ENCODE results near the gene TRIM36.
A peak's percentile ranks its signal among the peaks of the same experiment; 100 is the strongest.

TRIM36 gene

DNA sequence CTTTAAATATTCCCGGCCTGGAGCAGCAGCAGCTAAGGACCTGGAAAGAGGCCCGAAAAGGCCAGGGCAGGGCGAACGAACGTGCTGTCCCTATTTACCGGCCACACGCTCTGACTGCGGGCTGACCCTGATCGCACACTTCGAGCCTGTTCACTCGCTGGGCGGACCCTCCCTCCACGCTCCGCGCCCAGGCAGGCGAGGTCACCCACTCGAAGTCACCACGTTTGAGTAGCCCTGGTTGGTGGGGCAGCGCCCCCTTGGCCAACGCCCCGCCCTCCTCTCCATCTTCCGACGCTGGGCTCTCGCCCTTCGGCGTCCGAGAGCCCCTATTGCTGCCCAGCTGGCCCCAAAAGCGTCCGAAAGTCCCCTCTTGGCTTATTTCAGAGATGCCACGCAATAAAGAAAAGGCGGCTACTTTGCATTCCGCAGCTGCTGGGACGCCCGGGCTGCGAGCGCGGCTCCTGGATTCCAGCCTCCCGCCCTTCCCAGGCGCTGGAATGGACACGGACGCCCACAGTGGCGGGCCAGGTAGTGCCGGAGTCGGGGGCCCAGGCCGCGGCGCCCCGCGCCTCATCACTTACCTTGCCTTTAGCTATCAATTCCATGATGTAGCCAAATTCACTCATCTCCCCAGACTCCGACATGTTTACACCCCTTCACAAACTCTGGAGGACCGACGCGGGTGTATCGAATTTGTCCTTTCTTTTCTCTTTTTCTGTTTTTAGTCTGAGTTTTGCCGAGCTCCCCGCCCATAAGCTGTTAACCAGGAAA, 9.9 kb upstream of the TRIM36 start:
- H3K4me3 Mint-ChIP-seq: peak overlapping the region; percentile 87
- H3K36me3 Mint-ChIP-seq: no peaks in the 10 kb centered on the region
- H3K9me3 Mint-ChIP-seq (ENCODE audit: low read depth): no peaks in the 10 kb centered on the region
- no peak overlapping the region for H3K27ac Mint-ChIP-seq
- peaks cover 52% of the 10 kb centered on the region for H3K27me3 Mint-ChIP-seq
- H3K4me1 Mint-ChIP-seq (ENCODE audit: low read depth): peaks cover 11% of the 10 kb centered on the region

- Mint-ChIP-seq H3K4me1 (ENCODE audit: low read depth) (peaks cover 9% of the 10 kb centered on the region), H3K27me3 (peaks cover 49% of the 10 kb centered on the region), H3K9me3 (ENCODE audit: low read depth) (no peaks in the 10 kb centered on the region), H3K36me3 (no peaks in the 10 kb centered on the region), H3K27ac (no peak overlapping the region), H3K4me3 (peak overlapping the region; percentile 87)
Observed at GRCh38 chr5:115179030-115179393, 9.3 kb upstream of the TRIM36 start.

DNA sequence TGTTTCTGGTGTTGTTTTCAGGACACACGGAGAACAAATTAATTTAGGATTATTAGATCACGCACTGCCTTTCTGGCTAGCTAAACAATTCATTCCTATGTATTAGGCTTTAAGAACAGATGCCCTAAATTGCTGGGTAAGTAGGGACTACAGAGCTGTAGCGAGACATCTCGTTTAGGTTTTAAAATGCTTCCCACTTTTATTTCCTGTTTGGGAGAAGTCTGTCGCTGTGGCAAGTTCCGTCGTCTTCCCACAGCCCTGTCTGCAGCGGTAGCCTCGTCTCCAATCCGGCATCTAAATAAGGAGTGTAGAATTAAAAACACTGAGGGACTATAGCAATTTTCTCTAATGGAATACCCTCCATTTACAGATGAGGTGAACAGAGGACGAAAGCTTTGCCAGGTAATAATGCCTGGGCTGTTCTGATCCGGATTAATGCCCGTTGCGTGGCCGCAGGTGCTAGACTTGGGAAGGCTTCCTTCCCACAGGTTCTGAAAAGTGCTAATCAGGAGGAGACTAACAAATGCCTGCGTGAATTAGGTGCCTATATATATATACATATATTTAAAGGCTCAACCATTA, 1.3 kb upstream of the TRIM36 start:
- peak overlapping the region; percentile 77 for H3K4me3 Mint-ChIP-seq
- H3K27me3 Mint-ChIP-seq: peaks cover 52% of the 10 kb centered on the region
- peaks cover 4% of the 10 kb centered on the region for H3K36me3 Mint-ChIP-seq
- H3K27ac Mint-ChIP-seq: no peak overlapping the region
- peaks cover 11% of the 10 kb centered on the region for H3K4me1 Mint-ChIP-seq (ENCODE audit: low read depth)
- no peaks in the 10 kb centered on the region for H3K9me3 Mint-ChIP-seq (ENCODE audit: low read depth)

DNA sequence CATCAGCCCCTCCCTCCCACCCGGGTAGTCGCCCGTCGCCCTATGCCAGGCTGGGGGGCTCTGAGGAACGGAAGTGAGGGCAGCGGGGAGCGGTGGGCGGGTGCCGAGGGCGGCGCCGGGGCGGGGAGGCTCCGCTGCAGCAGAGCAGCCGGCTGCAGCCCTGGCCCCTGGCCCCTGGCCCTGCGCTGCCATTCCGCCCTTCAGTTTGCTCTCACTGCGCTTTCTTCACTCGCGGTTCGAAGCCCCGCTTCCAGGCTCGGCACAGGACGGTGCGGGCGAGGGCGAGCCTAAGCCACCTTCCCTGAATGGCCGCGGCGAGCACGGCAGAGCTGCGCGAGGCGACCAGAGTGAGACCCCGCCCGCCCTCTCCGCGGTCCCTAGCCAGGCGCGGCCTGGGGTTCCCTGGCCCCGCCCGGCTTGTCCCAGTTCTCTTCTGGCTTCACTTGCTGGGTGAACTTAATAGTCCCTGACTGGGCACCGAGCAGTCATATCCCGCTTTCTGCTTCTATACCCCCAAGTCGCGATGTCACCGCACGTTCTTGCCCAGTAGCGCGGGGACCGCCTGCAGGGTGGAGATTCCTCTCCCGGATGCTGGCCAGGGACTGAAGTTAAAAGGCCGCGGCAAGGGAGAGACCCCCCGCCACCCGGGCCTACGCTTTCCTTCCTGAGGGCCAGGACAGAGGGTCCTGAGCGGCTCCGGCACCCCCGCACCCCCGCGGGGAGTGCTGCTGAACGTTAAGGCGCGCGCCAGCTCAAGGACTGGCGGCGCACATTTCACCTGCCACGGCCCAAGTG, 623 bp upstream of the TRIM36 start:
- H3K4me3 Mint-ChIP-seq: peak overlapping the region; percentile 83
- no peaks in the 10 kb centered on the region for H3K9me3 Mint-ChIP-seq (ENCODE audit: low read depth)
- peaks cover 52% of the 10 kb centered on the region for H3K27me3 Mint-ChIP-seq
- H3K36me3 Mint-ChIP-seq: peaks cover 4% of the 10 kb centered on the region
- H3K27ac Mint-ChIP-seq: no peak overlapping the region
- H3K4me1 Mint-ChIP-seq (ENCODE audit: low read depth): peaks cover 11% of the 10 kb centered on the region

GRCh38 chr5:115168829-115169486, 750 bp downstream of the TRIM36 start:
- peaks cover 45% of the 10 kb centered on the region for H3K27me3 Mint-ChIP-seq
- H3K27ac Mint-ChIP-seq: no peak overlapping the region
- H3K36me3 Mint-ChIP-seq: peaks cover 4% of the 10 kb centered on the region
- H3K4me1 Mint-ChIP-seq (ENCODE audit: low read depth): peaks cover 11% of the 10 kb centered on the region
- no peaks in the 10 kb centered on the region for H3K9me3 Mint-ChIP-seq (ENCODE audit: low read depth)
- peak overlapping the region; percentile 83 for H3K4me3 Mint-ChIP-seq

GRCh38 chr5:115166744-115167393, 2.8 kb downstream of the TRIM36 start:
- Mint-ChIP-seq H3K36me3 (peaks cover 4% of the 10 kb centered on the region), H3K4me3 (no peak overlapping the region), H3K4me1 (ENCODE audit: low read depth) (peaks cover 11% of the 10 kb centered on the region), H3K9me3 (ENCODE audit: low read depth) (no peaks in the 10 kb centered on the region), H3K27ac (no peak overlapping the region), H3K27me3 (peaks cover 30% of the 10 kb centered on the region)

- Mint-ChIP-seq H3K27me3 (peaks cover 23% of the 10 kb centered on the region), H3K36me3 (peaks cover 4% of the 10 kb centered on the region)
Observed at GRCh38 chr5:115165790-115166189, 3.9 kb downstream of the TRIM36 start.

GRCh38 chr5:115160975-115161475, 8.7 kb downstream of the TRIM36 start:
- H3K27me3 Mint-ChIP-seq: peaks cover 20% of the 10 kb centered on the region
- H3K4me3 Mint-ChIP-seq: no peak overlapping the region

More at GRCh38 chr5:115165790-115166189, 3.9 kb downstream of the TRIM36 start:
- H3K4me1 Mint-ChIP-seq (ENCODE audit: low read depth): peaks cover 6% of the 10 kb centered on the region
- H3K27ac Mint-ChIP-seq: no peak overlapping the region
- H3K9me3 Mint-ChIP-seq (ENCODE audit: low read depth): no peaks in the 10 kb centered on the region
- H3K4me3 Mint-ChIP-seq: no peak overlapping the region

GRCh38 chr5:115151208-115151805, 18.4 kb downstream of the TRIM36 start:
- H3K9me3 Mint-ChIP-seq (ENCODE audit: low read depth): peaks cover 8% of the 10 kb centered on the region
- peaks cover 6% of the 10 kb centered on the region for H3K36me3 Mint-ChIP-seq
- no peaks in the 10 kb centered on the region for H3K4me1 Mint-ChIP-seq (ENCODE audit: low read depth)

More at GRCh38 chr5:115160975-115161475, 8.7 kb downstream of the TRIM36 start:
- H3K36me3 Mint-ChIP-seq: no peaks in the 10 kb centered on the region
- H3K27ac Mint-ChIP-seq: no peak overlapping the region
- H3K4me1 Mint-ChIP-seq (ENCODE audit: low read depth): no peaks in the 10 kb centered on the region
- no peaks in the 10 kb centered on the region for H3K9me3 Mint-ChIP-seq (ENCODE audit: low read depth)

GRCh38 chr5:115150512-115150911, 19.2 kb downstream of the TRIM36 start:
- no peak overlapping the region for H3K27ac Mint-ChIP-seq
- peaks cover 6% of the 10 kb centered on the region for H3K36me3 Mint-ChIP-seq

More at GRCh38 chr5:115151208-115151805, 18.4 kb downstream of the TRIM36 start:
- H3K27ac Mint-ChIP-seq: no peak overlapping the region
- peaks cover 29% of the 10 kb centered on the region for H3K27me3 Mint-ChIP-seq
- no peak overlapping the region for H3K4me3 Mint-ChIP-seq

DNA sequence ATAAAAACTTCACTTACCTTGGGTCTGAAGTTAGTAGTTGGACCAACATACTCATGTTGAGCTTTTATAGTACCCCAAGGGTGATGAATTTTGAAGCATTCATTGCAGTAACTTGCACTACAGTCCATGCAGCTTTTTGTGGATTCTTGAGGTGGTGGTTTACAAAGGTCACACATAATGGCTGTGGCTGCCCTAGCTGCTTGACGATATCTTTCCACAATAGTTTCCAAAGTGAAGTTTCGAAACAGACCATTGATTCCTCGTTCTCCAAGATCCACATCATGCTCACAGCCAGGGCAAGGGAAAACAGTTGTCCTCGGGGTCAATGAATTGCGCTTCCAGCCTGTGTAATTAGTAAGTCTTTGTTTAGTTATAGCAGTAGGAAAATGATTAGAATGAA, 22.7 kb downstream of the TRIM36 start:
- Mint-ChIP-seq H3K9me3 (ENCODE audit: low read depth) (peaks cover 5% of the 10 kb centered on the region), H3K4me3 (no peak overlapping the region), H3K36me3 (peaks cover 3% of the 10 kb centered on the region), H3K27me3 (peaks cover 9% of the 10 kb centered on the region), H3K4me1 (ENCODE audit: low read depth) (no peaks in the 10 kb centered on the region), H3K27ac (no peak overlapping the region)

More at GRCh38 chr5:115150512-115150911, 19.2 kb downstream of the TRIM36 start:
- Mint-ChIP-seq H3K4me3 (no peak overlapping the region), H3K27me3 (peaks cover 24% of the 10 kb centered on the region), H3K4me1 (ENCODE audit: low read depth) (no peaks in the 10 kb centered on the region), H3K9me3 (ENCODE audit: low read depth) (peaks cover 8% of the 10 kb centered on the region)

GRCh38 chr5:115136294-115136693, 33.4 kb downstream of the TRIM36 start:
- Mint-ChIP-seq H3K27ac (no peak overlapping the region), H3K27me3 (peaks cover 22% of the 10 kb centered on the region), H3K4me3 (no peak overlapping the region), H3K36me3 (no peaks in the 10 kb centered on the region), H3K9me3 (ENCODE audit: low read depth) (no peaks in the 10 kb centered on the region), H3K4me1 (ENCODE audit: low read depth) (no peaks in the 10 kb centered on the region)

GRCh38 chr5:115132465-115132864, 37.2 kb downstream of the TRIM36 start:
- no peaks in the 10 kb centered on the region for H3K4me1 Mint-ChIP-seq (ENCODE audit: low read depth)
- H3K27ac Mint-ChIP-seq: no peak overlapping the region
- H3K27me3 Mint-ChIP-seq: peaks cover 13% of the 10 kb centered on the region
- no peaks in the 10 kb centered on the region for H3K36me3 Mint-ChIP-seq
- H3K4me3 Mint-ChIP-seq: no peak overlapping the region
- no peaks in the 10 kb centered on the region for H3K9me3 Mint-ChIP-seq (ENCODE audit: low read depth)

DNA sequence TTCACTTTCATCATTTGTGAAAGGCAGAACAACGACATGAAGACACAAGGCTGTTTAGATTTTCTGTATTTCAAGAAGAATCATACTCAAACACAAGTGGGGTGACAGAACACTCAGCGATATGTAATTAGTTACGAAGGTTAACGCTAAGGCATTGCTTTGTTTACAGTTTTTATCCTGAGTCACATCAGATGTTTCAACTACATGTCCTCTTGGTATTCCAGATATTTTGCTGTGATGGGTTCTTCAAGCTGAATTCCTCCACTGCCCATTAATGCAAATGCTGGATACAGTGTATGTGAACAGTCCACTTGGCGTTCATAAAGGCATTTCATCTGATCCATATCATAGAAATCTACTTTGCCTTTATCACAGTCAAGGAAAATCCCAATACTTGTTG, 43.4 kb downstream of the TRIM36 start:
- Mint-ChIP-seq H3K36me3 (no peaks in the 10 kb centered on the region), H3K27me3 (peaks cover 9% of the 10 kb centered on the region), H3K9me3 (ENCODE audit: low read depth) (no peaks in the 10 kb centered on the region), H3K27ac (no peak overlapping the region), H3K4me1 (ENCODE audit: low read depth) (no peaks in the 10 kb centered on the region), H3K4me3 (no peak overlapping the region)
